ENCODE results near the gene CXorf58. TPM values are rescaled to one million over a fixed set of nuclear protein-coding genes. Genes with fewer than 3 reads are reported as not detected.

The CXorf58 gene
- total and polyA plus RNA-seq, 2 of the 8 experiments (the other 6 are each of a cell fraction or from before 2014, with no cell fraction given) = 0.05 TPM; not detected in 1

DNA sequence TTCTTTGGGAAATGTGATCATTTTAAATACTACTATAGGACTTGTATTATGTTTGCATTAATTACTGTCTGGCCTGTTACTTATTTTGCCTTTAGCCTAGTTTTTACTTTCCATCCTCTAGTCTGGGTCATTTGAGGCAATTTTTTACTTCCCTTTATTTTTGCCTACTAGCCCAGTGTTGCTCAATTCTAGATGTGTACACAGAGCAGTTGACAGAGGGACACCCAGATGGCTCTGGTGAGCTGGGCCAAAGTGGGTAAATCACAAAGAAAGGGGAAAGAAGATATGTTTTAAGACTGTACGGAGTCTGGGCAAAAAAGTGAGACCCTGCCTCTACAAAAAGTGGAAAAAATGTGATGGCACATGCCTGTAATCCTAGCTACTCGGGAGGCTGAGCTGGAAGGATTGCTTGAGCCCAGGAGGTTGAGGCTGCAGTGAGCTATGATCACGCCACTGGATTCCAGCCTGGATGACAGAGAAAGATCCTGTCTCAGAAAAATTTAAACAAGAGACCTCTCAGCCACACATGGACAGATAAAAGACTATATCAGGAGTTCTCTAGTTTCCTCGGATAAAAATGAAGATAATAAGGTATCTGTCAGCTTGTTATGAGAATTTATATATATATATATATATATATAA lies 35.8 kb upstream of the CXorf58 start:
- TF ChIP-seq GABPA (IDR thresholded peaks at IDR 0.05; ENCODE audit: borderline replicate concordance, insufficient read depth, low read length) = no peak
- TF ChIP-seq SRF (IDR thresholded peaks at IDR 0.05; ENCODE audit: low read depth, low read length) = no peak
- no peak for TF ChIP-seq TAF7 (optimal IDR thresholded peaks at IDR 0.05; ENCODE audit: borderline replicate concordance, low read depth, low read length)
- TF ChIP-seq SIRT6 (IDR thresholded peaks at IDR 0.05; ENCODE audit: low read length) = no peak
- no peak for TF ChIP-seq TEAD4 (IDR thresholded peaks at IDR 0.05; ENCODE audit: low read depth, low read length)
- no peak for TF ChIP-seq NANOG (IDR thresholded peaks at IDR 0.05; ENCODE audit: insufficient read depth, low read depth, low read length, poor library complexity, severe bottlenecking)
- TF ChIP-seq SAP30 (IDR thresholded peaks at IDR 0.05; ENCODE audit: insufficient read depth, insufficient replicate concordance, low read length) = no peak
- no peak for TF ChIP-seq JUND (IDR thresholded peaks at IDR 0.05; ENCODE audit: low read length)
- TF ChIP-seq GTF2F1 (IDR thresholded peaks at IDR 0.05; ENCODE audit: borderline replicate concordance, low read depth, low read length) = no peak
- TF ChIP-seq SIX5 (IDR thresholded peaks at IDR 0.05; ENCODE audit: low read depth, low read length) = no peak

More for the DNA sequence above, 35.8 kb upstream of the CXorf58 start:
- H2BK12ac ChIP-seq (ENCODE audit: low read depth, low read length) = no peak overlapping the region
- H2BK20ac ChIP-seq (ENCODE audit: low read length) = no peak overlapping the region
- no peak overlapping the region for H2AK5ac ChIP-seq (ENCODE audit: low read depth, low read length)
- no peak overlapping the region for H3K27ac ChIP-seq (ENCODE audit: low read depth, low read length)
- 89% methylated on average over 3 of the region's 4 CpGs; no CpG with 5 or more reads in 1 of the 2 experiments for WGBS, 2 experiments (ENCODE audit: extremely low coverage in 1 of 2, insufficient coverage in 1 of 2, insufficient read length in 1 of 2, insufficient replicate concordance in 2 of 2, low coverage in 1 of 2, low lambda C conversion rate in 2 of 2, missing lambda C conversion rate in 1 of 2)
- H2BK120ac ChIP-seq (replicated peaks; ENCODE audit: low read depth, low read length) = no peak overlapping the region
- no peak for DNase-seq (ENCODE audit: low read depth in 1 of 2, low spot score in 2 of 2)
- H3K4me3 ChIP-seq (ENCODE audit: extremely low read depth in 1 of 4, insufficient read depth in 2 of 4, low read depth in 3 of 4, low read length in 4 of 4) = no peak overlapping the region
- H4K20me1 ChIP-seq (replicated peaks in 1 of 2; ENCODE audit: control insufficient read depth in 1 of 2, insufficient read depth in 2 of 2, low read length in 2 of 2) = no peaks in the 10 kb centered on the region
- H2AFZ ChIP-seq (ENCODE audit: low read length) = no peak overlapping the region
- H3K79me2 ChIP-seq (ENCODE audit: control insufficient read depth in 1 of 2, insufficient read depth in 2 of 2, low read length in 2 of 2) = no peaks in the 10 kb centered on the region
- no peaks in the 10 kb centered on the region for H3K27me3 ChIP-seq (replicated peaks in 1 of 4; ENCODE audit: control insufficient read depth in 3 of 4, extremely low read depth in 1 of 4, insufficient read depth in 3 of 4, low read length in 3 of 4)
- CTCF ChIA-PET (ENCODE audit: partially characterized antibody) = interaction anchor here (0.6 kb wide), 1 partner anchor 148 kb away, joined by 3 read pairs; no protein-coding TSS in a partner anchor
- H2BK15ac ChIP-seq (ENCODE audit: low read length) = no peak overlapping the region
- H3K36me3 ChIP-seq (ENCODE audit: control insufficient read depth in 2 of 4, insufficient read depth in 4 of 4, low read length in 3 of 4) = no peaks in the 10 kb centered on the region; a peak in 1 of 8 replicates
- no peak for FAIRE-seq
- no peaks in the 10 kb centered on the region for H3K23me2 ChIP-seq (ENCODE audit: low read depth, low read length)
- H4K8ac ChIP-seq (ENCODE audit: extremely low read depth, insufficient read depth, low read length) = no peak overlapping the region
- POLR2A ChIA-PET (ENCODE audit: partially characterized antibody) = no interaction called here
- H3K4ac ChIP-seq (replicated peaks; ENCODE audit: insufficient read length, low read depth, low read length) = no peak overlapping the region
- H3K18ac ChIP-seq (ENCODE audit: extremely low read depth, low read length) = no peak overlapping the region
- H3K23ac ChIP-seq (ENCODE audit: insufficient read length) = no peak overlapping the region
- no peak overlapping the region for H4K91ac ChIP-seq (replicated peaks; ENCODE audit: insufficient read length, low read length)
- H3K4me1 ChIP-seq (replicated peaks in 1 of 4; ENCODE audit: control insufficient read depth in 3 of 4, insufficient read depth in 4 of 4, low read length in 3 of 4) = no peaks in the 10 kb centered on the region
- no peak overlapping the region for H4K5ac ChIP-seq (ENCODE audit: insufficient read length, low read depth, low read length)
- H3K14ac ChIP-seq (ENCODE audit: insufficient read length) = no peak overlapping the region
- no peaks in the 10 kb centered on the region for H3K9me3 ChIP-seq (ENCODE audit: insufficient read depth in 2 of 2, low read depth in 1 of 2, low read length in 1 of 2)
- H3K56ac ChIP-seq (replicated peaks; ENCODE audit: insufficient read length, low read depth, low read length) = no peak overlapping the region
- H2BK5ac ChIP-seq (ENCODE audit: low read depth, low read length) = no peak overlapping the region
- no peak overlapping the region for H3K9ac ChIP-seq (replicated peaks in 1 of 4; ENCODE audit: extremely low read depth in 1 of 4, low read depth in 3 of 4, low read length in 3 of 4)
- H3K79me1 ChIP-seq (ENCODE audit: low read depth, low read length) = no peaks in the 10 kb centered on the region
- H3K4me2 ChIP-seq (ENCODE audit: insufficient read depth in 1 of 2, low read depth in 2 of 2, low read length in 2 of 2) = no peak overlapping the region
